Measurements from ENCODE around the gene GIPC3.
"Not testable (repeated sequence)": the region's sequence is repeated elsewhere in the genome, so short reads cannot be mapped to it uniquely, and the experiment has no call there.

The GIPC3 gene

DNA sequence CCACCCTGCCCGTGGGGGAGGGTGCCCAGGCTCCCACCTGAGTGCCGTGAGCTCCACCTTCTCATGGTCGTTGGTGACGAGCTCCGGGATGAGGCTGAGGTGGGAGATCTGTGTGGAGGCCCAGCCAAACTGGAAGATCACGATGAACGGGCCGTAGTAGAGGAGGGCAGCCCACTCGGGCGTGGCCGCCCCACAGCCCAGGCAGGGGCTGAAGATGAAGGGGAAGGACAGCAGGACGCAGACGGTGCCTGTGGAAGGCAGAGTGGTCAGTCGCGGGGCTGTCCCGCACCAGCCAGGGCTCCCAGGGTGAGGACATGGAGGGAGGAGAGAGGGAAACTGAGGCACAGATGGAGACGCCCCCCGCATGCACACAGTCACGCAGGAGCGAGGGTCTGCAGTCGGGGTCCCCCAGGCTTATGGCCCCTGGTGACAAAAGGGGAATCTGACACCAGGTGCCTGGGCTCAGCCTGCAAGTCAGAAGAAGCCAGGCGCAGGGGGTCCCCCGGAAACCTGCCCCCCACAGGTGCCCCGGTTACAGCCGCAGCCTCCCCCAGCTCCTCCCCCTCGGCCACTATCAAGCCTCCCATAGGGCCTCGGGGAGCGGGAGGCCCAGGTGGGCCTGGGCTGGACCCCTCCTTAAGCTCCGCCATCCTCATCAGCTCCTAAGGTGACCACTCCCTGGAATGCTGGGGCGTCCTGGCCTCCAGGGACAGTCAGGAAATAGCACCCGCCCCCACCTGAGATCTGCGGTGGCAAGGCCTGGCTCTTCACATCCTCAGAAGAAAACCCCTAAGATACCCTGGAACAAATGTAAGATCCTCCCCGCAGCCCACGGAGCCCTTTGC lies 34.1 kb upstream of the GIPC3 start:
- no peak for DNase-seq (ENCODE audit: low read depth in 2 of 2, low spot score in 1 of 2)

DNA sequence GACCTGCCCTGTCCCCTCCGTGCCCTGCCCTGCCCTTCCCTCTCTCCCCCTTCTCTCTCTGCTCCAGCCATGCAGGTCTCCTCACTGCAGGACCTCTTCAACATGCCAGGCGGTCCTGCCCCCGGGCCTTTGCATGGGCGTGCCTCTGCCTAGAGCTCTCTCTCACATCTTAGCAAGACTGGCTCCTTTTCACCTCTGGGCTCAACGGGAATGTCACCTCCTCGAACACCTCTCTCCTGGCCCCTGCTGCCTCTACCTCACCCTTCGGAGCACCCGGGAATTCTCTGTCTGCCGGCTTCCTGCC lies 33.5 kb upstream of the GIPC3 start:
- no peak for DNase-seq (ENCODE audit: low read depth in 2 of 2, low spot score in 1 of 2)

DNA sequence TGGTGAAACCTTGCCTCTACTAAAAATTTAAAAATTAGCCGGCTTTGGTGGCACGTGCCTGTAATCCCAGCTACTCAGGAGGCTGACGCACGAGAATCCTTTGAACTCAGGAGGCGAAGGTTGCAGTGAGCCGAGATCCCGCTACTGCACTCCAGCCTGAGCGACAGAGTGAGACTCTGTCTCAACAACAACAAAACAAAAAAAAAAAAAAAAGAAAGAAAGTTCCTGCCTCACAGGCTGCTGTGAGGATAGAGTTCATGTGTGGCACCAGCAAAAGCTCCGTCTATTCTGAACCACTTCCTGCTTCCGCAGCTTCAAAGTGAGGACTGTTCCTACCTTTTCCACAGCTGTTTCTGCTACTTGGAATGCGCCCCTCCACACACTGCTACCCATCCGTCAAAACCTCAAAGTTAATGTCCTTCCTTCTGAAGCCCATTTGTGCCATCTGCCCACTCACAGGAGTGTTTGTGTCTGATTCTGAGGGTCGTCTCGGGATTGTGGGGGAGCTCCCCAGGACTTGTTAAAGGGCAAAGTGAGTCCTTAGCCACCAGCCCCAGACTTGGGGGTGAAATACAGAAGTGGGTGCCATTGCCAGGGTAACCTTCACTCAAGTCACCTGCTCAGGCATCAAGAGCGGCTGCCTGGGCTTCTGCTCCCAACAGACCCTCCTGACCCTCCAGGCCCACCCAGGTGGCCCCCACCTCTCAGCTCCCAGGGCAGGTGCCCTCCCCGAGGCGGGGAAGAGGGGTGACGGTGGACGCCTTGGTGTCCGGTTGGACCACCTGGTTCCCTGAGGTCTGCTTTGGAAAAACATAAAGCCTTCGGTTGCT lies 30.8 kb upstream of the GIPC3 start:
- DNase-seq (ENCODE audit: low read depth in 2 of 2, low spot score in 1 of 2): no peak

DNA sequence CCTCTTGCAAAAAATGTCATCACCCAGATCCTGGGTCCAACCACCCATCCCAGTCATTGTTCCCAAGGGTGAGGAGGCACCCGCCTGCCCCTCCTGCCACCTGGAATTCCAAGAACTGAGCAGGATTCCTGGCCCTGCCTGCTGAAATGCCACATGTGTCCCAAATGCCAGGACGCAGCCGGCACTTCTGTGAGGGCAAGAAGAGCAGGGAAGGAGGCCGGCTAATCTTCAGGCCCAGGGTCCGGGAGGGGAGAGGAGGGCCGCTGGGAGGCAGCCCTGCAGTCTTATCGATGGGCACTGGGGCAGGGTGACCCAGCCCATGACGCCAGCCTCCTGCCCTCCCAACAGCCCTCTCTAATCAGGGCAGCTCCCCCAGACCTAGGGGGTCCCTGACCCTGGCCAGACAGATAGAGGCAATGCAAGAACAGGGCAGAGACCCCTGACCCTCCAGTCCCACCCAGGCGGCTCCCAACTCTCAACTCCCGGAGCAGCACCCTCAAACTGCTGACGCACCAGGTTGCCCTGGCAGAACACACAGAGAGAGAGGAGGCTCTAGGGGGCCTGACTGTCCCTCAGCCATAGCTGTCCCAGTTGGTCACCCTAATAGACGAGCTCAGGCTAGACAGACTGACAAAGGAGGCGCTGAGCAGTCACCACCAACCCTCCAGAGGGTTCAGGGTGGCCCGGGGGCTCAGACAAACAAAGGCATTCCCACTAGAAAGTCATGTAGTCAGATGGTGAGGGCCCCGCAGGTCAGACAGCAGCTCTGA lies 29.4 kb upstream of the GIPC3 start:
- no peak for DNase-seq (ENCODE audit: low read depth in 2 of 2, low spot score in 1 of 2)

DNA sequence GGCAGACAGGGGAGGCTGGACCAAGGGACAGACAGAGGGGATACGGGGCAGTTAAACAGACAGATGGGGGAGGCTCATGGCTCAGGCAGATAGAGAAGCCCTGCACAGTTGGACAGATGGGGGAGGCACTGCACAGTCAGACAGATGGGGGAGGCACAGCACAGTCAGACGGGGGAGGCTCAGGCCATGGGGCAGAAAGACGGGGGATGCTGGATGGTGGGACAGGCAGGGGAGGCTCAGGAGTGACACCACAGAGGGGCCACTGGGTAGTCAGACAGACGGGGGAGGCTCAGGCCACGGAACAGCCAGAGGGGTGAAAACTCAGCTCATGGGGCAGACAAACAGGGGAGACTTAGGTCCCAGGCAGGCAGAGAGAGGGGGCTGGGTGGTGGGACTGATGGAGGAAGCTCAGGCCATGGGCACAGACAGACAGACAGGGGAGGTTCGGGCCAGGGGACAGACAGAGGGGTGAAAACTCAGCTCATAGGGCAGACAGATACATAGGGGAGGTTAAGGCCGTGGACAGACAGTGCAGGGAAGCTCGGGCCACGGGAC lies 28.8 kb upstream of the GIPC3 start:
- no peak for DNase-seq (ENCODE audit: low read depth in 2 of 2, low spot score in 1 of 2)

DNA sequence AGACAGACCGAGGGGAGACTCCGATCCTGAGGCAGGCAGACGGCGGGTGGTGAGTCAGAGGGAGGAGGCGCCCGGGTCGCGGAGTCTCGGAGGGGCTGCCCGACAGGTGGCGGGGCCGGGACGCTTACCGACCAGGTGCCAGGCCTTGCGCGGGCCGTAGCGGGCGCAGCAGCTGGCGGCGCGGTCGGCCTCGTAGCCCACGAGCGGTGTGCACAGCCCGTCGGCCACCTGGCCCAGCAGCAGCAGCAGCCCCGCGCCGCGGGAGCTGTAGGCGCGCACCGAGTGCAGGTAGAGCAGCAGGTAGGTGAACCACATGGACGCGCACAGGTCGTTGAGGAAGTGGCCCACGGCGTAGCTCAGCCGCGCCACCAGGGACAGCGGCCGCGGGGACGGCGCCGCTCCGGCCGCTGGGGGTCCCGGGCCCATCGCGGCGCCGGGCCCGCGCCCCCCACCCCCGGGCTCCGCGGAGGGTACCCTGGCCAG lies 28.3 kb upstream of the GIPC3 start:
- peak; percentile 33 to 54 for DNase-seq (ENCODE audit: low read depth in 2 of 2, low spot score in 1 of 2)

DNA sequence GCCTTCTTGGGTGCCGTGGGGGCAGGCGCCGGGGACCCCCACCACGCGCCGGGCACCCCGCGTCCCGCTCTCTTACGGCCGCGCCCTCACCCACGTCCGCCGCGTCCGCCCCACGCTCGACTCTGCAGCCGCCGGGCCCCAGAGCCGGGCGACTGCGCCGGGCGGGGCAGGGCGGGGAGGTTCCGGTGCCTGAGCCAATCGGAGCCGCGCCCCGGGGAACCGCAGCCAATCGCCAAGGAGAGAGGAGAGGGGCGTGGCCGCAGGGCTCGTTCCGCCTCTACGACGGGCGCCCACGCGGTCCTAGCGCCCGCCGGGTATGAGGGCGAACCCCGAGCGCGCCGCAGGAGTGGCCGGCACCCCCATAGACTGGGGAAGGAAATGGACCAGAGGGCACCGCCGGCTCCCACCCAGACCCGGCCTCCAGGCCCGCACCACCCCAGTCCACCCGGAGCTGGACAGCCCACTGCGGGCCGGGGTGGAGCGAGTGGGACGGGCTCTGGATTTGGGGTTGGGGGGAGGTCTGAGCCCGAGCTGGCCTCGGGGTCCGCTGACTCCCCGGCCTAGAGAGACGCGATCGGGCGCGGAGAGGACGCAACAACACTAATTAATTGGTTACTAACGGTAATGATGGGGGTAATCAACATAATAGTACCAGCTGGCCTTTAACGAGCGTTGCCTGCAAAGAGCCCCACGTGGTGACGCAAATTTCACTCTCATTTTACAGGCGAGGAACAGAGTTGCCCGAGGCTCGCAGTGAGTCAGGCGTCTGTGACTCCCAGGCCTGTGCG lies 27.6 kb upstream of the GIPC3 start, which contains the start of gene MFSD12:
MFSD12 (minus strand) TSS at position 126 of the 788 bp plus-strand sequence. CDS start 183 bp downstream, outside the sequence.
- peak; percentile 86 to 89 for DNase-seq (ENCODE audit: low read depth in 2 of 2, low spot score in 1 of 2)

DNA sequence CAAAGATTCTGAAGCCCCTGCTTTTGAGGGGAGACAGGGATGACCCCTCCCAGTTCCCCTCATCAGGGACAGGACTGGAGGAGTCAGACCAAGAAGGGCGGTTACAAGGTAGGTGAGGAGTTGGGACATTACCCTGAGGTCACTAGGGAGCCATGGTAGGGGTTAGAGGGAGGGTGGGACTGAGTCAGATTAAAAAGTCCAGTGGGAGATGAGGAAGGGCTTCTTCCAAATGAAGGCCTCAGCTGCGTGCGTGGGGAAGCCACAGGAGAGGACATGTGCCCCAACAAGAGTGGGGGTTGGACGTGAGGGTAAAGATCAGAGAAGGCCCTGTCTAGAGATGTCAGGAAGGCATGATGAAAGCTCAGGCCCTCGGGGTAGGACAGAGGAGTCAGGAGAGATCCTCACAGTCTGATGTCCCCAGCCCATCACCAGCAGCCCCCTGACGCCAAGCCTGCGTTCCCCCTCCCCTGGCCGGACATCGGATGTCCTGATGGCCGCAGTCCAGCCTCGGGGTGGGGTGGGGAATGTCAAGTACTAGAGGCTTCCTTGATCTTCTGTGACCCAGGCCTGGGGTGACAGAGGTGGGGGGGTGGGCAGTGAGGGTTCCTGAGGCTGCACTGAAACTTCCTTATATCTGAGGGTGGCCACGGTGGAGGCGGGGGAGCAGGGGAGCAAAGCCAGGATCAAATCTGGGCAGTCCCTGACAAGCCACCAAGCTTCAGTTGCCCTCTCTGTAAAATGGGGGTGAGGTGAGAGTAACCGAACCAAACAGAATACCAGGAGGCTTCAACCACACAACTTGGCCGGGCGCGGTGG lies 21.4 kb upstream of the GIPC3 start:
- DNase-seq (ENCODE audit: low read depth in 2 of 2, low spot score in 1 of 2): no peak

DNA sequence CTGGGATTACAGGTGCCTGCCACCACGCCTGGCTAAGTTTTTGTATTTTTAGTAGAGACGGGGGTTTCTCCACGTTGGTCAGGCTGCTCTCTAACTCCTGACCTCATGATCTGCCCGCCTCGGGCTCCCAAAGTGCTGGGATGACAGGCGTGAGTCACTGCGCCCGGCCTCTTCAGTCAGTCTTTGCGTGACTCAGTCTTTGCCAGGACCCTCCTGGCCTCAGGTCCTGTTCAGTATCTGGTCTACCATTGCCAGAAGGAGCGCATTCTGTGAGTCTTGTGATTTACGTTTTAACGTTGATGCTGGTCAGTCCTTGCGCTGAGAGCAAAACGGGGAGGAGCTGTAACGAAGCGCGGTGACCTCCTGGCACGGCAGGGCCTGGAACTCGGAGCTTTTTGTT lies 20.1 kb upstream of the GIPC3 start:
- DNase-seq (ENCODE audit: low read depth in 2 of 2, low spot score in 1 of 2): no peak

DNA sequence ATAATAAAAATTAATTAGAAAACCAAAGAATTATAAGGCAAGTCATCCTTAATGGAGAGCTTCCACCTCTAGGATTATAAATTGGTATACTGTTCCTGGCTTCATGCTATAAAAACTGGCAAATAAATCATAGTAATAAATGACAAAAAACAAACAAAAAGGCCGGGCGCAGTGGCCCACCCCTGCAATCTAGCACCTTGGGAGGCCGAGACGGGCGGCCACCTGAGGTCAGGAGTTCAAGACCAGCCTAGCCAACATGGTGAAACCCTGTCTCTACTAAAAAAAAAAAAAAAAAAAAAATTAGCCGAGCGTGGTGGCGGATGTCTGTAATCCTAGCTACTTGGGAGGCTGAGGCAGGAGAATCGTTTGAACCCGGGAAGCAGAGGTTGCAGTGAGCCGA lies 15.2 kb upstream of the GIPC3 start:
- DNase-seq (ENCODE audit: low read depth in 2 of 2, low spot score in 1 of 2): not testable (repeated sequence)

DNA sequence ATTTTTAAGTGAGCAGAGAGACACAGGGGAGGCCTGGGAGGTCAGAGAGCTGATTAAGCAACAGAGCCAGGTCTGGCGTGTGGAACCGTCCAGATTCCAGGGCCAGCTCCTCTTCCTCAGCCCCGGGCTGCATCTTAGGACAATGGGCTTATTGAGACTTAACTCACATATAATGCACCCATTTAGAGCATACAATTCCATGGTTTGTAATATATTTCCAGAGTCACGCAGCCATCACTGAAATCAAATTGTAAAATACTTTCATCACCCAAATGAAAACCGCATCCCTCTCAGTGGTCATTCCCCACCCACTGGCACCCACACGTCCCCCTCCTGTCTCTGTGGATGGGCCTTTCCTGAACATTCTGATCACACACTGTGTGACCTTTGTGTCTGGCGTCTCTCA lies 14.7 kb upstream of the GIPC3 start:
- DNase-seq (ENCODE audit: low read depth in 2 of 2, low spot score in 1 of 2): no peak

DNA sequence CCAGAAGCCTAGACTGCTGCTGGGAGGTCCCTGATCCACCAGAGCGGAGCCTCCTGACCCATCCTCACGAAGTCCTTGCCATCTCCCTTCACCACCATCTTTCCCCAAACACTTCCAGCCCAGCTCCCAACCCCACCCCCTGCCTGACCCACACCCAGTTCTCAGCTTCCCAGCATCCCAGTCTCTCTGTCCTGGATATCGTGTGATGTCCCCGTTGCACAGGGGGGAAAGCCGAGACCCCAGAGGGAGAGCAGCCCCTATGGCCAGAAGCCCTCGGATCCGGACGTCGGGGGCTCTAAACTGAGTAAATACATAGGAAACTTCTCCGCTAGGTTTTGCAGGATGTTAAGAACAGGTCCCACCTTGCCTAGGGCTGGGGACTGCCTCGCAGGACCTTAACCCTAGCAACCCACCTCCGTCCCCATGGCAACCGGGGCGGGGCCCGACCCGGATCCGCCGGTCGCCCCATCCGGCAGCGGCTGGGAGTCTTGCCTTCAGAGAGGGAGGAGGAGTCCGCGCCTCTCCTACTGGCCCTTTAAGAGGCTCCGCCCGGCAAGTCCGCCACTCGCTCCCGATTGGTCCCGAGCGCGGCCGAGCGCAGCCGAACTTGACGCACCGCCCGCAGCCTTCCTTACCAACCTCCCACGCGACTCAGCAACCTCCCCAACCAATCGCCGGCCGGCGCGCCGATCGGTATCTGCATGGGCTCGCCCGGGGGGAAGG lies 13.0 kb upstream of the GIPC3 start:
- peak; percentile 95 to 100 for DNase-seq (ENCODE audit: low read depth in 2 of 2, low spot score in 1 of 2)

DNA sequence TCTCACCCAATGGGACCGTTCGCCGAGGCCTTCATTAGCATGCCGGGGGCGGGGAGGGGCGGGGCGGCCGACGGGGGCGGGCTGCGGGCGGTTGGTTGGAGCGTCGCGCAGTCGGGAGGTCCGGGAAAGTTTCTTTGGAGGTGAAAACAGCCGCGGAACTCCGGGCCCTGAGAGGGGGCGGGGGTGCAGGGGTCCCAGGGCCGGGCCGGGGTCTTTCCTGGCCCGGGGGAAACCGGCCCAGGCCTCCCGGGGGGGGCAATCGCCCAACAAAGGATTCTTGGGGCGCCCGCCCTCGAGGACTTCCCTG lies 12.5 kb upstream of the GIPC3 start, which contains the start of gene HMG20B:
HMG20B (plus strand) TSS at position 90 of the 307 bp plus-strand sequence. CDS start 366 bp downstream, outside the sequence.
- DNase-seq (ENCODE audit: low read depth in 2 of 2, low spot score in 1 of 2): no peak

DNA sequence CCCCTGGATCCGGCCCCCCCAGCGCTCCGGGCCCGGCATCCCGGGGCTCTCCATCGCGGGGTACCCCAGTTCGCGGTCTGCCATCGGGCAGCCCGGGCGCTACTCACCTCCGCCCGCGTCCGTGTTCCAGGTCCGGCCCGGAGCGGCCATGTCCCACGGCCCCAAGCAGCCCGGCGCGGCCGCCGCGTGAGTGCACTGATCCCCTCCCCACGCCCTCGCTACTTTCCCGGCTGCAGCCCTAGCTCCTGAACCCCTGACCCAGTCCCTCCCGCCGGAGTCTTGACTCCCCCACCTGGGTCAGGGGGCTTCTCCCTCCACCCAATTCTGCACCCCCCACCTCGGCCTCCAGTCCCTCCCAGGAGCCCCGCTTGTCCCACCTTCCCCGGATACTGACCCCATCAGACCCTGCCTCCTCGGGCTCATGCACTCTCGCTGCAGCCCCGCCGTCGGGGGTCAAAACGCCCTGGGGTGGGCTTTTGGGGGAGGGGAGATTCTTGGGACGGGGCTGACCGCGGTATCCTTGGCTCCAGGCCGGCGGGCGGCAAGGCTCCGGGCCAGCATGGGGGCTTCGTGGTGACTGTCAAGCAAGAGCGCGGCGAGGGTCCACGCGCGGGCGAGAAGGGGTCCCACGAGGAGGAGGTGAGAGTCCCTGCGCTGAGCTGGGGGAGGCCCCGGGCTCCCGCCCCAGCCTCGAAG lies 12.0 kb upstream of the GIPC3 start:
- DNase-seq (ENCODE audit: low read depth in 2 of 2, low spot score in 1 of 2): no peak

DNA sequence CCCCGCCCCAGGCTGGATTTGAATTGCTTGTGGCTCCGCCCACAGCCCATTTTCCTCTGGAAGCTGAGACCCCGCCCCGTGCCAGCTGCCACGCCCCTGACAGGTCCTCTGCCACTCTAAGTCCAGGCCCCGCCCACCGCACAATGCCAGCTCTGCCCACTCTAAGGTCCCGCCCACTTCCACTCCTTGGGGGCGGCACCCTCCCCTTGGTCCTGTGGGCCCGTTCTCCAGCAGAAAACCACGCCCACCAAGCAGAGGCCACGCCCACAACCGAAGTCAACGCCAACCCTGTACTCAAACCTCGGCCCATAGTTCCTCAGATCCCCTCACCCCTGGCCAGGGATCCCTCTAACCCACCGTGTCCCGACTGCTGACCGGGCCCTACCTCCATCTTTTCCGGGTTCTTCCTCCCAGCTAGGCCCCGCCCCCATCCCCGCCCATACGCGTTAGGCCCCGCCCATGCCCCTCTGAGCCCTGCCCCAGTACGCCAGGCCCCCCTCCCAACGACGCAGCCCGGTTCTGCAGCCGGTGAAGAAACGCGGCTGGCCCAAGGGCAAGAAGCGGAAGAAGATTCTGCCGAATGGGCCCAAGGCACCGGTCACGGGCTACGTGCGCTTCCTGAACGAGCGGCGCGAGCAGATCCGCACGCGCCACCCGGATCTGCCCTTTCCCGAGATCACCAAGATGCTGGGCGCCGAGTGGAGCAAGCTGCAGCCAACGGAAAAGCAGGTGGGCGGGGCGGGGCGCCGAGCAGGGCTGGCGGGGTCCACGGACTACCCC lies 11.2 kb upstream of the GIPC3 start:
- DNase-seq (ENCODE audit: low read depth in 2 of 2, low spot score in 1 of 2): peak; percentile 53 to 54

DNA sequence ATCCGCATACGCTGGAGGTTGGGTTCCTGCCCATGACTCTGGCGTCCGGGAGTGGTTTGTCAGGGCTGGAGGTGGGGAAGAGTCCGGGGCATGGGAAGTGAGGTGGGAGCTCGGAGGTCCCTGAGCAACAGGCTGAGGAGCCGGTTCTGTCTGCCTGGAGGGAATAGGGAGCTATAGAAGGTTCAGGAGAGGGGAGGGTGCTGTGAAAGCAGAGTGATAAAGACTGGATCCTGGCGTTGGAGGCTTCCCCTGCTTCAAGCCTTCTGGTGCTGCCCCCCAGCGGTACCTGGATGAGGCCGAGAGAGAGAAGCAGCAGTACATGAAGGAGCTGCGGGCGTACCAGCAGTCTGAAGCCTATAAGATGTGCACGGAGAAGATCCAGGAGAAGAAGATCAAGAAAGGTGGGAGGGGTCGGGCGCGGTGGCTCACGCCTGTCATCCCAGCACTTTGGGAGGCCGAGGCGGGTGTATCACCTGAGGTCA lies 10.0 kb upstream of the GIPC3 start:
- no peak for DNase-seq (ENCODE audit: low read depth in 2 of 2, low spot score in 1 of 2)

DNA sequence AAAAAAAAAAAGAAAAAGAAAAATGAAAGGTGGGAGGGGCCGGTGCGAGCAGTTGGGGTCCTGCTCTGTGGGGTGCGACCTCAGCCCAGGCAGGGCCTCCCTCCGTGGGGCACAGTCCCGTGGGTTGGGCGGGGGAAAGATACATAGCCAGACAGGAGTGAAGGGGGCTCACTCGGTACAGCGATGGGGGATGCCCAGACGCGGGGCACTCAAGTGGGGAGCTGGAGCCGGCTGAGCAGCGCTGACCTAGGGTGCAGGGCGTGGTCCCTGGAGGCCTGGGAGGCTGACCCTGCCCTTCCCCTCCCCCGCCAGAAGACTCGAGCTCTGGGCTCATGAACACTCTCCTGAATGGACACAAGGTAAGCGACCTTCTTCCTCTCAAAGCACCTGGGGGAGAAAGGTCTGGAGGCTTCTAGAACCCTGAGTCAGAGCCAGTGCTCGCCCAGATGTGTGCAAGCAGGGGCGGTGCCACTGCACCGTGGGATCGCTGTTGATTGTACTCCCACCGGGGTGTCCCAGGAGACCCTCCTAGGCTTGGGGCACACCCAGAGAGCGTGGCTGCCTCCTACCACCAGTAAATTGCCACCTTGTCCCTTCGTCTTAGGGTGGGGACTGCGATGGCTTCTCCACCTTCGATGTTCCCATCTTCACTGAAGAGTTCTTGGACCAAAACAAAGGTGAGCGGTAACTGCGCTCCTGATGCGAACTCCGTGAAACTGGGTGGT lies 9.2 kb upstream of the GIPC3 start:
- no peak for DNase-seq (ENCODE audit: low read depth in 2 of 2, low spot score in 1 of 2)

All from stimulated activated CD8-positive, alpha-beta memory T cell treated with anti-CD3 and anti-CD28 coated beads, Interleukin-4, amount 100 ng/mL, for 4 hours (primary cell).